ENCODE data around the gene DCAF12L1. TPM values are rescaled to one million over a fixed set of nuclear protein-coding genes. Genes with fewer than 3 reads are reported as not detected.

DCAF12L1 gene
- polyA plus RNA-seq, 1 donor from 2014 or later: not detected

DNA sequence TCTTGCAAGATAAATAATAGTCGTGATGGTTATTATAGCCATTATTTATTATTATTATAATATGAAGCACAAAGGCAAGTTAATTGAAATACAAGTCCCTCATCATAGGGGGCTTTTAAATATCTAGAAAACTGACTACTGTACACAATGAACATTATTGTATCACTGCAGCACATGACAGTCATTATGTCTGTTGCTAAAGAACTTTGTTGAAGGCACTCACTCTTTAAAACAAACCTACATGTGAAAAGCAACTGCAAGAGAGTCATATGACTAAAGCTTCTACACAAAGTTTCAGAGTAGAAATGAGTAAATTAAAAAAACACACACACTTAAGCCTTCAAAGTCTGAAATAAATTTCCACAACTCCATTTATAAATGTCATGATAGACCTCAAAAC lies 23.3 kb upstream of the DCAF12L1 start:
- Histone ChIP-seq H3K9ac (ENCODE audit: low read length) (no peak overlapping the region), H3K4me2 (ENCODE audit: low read length) (no peak overlapping the region), H3K27ac (ENCODE audit: low read length) (no peak overlapping the region), H4K20me1 (ENCODE audit: insufficient read depth) (no peaks in the 10 kb centered on the region), H3F3A (ENCODE audit: insufficient read depth, low read length, poor library complexity, severe bottlenecking) (no peaks in the 10 kb centered on the region), H3K36me3 (ENCODE audit: insufficient read depth, low read length) (no peaks in the 10 kb centered on the region), H3K9me2 (ENCODE audit: insufficient read depth, low read length) (no peaks in the 10 kb centered on the region), H3K27me3 (ENCODE audit: insufficient read depth, low read depth, low read length) (no peaks in the 10 kb centered on the region), H3K79me2 (replicated peaks; ENCODE audit: insufficient read depth, low read length) (no peaks in the 10 kb centered on the region), H3K9me3 (ENCODE audit: low read length) (no peaks in the 10 kb centered on the region), H2AFZ (ENCODE audit: low read depth, low read length) (no peak overlapping the region), H3K4me3 (ENCODE audit: low read length) (no peak overlapping the region)
- TF ChIP-seq TAF1 (IDR thresholded peaks at IDR 0.05; ENCODE audit: low read depth) (no peak), SMC3 (conservative IDR thresholded peaks at IDR 0.05; ENCODE audit: poor library complexity) (no peak), REST (IDR thresholded peaks at IDR 0.05; ENCODE audit: borderline replicate concordance) (no peak), RAD21 (conservative IDR thresholded peaks at IDR 0.05) (no peak), POLR2AphosphoS5 (IDR thresholded peaks at IDR 0.05) (no peak), EP300 (conservative IDR thresholded peaks at IDR 0.05; ENCODE audit: poor library complexity, severe bottlenecking) (no peak), EZH2 (IDR thresholded peaks at IDR 0.05; ENCODE audit: borderline replicate concordance, insufficient read depth, low read length, poor library complexity, severe bottlenecking) (no peak), MXI1 (conservative IDR thresholded peaks at IDR 0.05; ENCODE audit: poor library complexity, severe bottlenecking) (no peak)
- TF ChIP-seq, protein P1, sequence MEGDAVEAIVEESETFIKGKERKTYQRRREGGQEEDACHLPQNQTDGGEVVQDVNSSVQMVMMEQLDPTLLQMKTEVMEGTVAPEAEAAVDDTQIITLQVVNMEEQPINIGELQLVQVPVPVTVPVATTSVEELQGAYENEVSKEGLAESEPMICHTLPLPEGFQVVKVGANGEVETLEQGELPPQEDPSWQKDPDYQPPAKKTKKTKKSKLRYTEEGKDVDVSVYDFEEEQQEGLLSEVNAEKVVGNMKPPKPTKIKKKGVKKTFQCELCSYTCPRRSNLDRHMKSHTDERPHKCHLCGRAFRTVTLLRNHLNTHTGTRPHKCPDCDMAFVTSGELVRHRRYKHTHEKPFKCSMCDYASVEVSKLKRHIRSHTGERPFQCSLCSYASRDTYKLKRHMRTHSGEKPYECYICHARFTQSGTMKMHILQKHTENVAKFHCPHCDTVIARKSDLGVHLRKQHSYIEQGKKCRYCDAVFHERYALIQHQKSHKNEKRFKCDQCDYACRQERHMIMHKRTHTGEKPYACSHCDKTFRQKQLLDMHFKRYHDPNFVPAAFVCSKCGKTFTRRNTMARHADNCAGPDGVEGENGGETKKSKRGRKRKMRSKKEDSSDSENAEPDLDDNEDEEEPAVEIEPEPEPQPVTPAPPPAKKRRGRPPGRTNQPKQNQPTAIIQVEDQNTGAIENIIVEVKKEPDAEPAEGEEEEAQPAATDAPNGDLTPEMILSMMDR (IDR thresholded peaks at IDR 0.05; ENCODE audit: poor library complexity, severe bottlenecking): no peak

GRCh38 chrX:126557151-126557550 lies 4.5 kb upstream of the DCAF12L1 start:
- H2AFZ ChIP-seq (ENCODE audit: low read depth, low read length): no peak overlapping the region
- H3K9me3 ChIP-seq (ENCODE audit: low read length): no peaks in the 10 kb centered on the region
- no peak overlapping the region for H3K4me3 ChIP-seq (ENCODE audit: low read length)
- H3K9me2 ChIP-seq (ENCODE audit: insufficient read depth, low read length): no peaks in the 10 kb centered on the region
- no peak overlapping the region for H3K9ac ChIP-seq (ENCODE audit: low read length)
- TF ChIP-seq SMC3 (conservative IDR thresholded peaks at IDR 0.05; ENCODE audit: poor library complexity) (no peak), MXI1 (conservative IDR thresholded peaks at IDR 0.05; ENCODE audit: poor library complexity, severe bottlenecking) (no peak), EP300 (conservative IDR thresholded peaks at IDR 0.05; ENCODE audit: poor library complexity, severe bottlenecking) (no peak), EZH2 (IDR thresholded peaks at IDR 0.05; ENCODE audit: borderline replicate concordance, insufficient read depth, low read length, poor library complexity, severe bottlenecking) (no peak), TAF1 (IDR thresholded peaks at IDR 0.05; ENCODE audit: low read depth) (no peak), RAD21 (conservative IDR thresholded peaks at IDR 0.05) (no peak), REST (IDR thresholded peaks at IDR 0.05; ENCODE audit: borderline replicate concordance) (no peak), POLR2AphosphoS5 (IDR thresholded peaks at IDR 0.05) (no peak)
- TF ChIP-seq, protein P1 (IDR thresholded peaks at IDR 0.05; ENCODE audit: poor library complexity, severe bottlenecking): no peak
- H3K4me2 ChIP-seq (ENCODE audit: low read length): no peak overlapping the region
- no peaks in the 10 kb centered on the region for H3K79me2 ChIP-seq (replicated peaks; ENCODE audit: insufficient read depth, low read length)
- H3K36me3 ChIP-seq (ENCODE audit: insufficient read depth, low read length): no peaks in the 10 kb centered on the region
- H3K27ac ChIP-seq (ENCODE audit: low read length): no peak overlapping the region
- H3F3A ChIP-seq (ENCODE audit: insufficient read depth, low read length, poor library complexity, severe bottlenecking): no peaks in the 10 kb centered on the region
- H4K20me1 ChIP-seq (ENCODE audit: insufficient read depth): no peaks in the 10 kb centered on the region
- no peaks in the 10 kb centered on the region for H3K27me3 ChIP-seq (ENCODE audit: insufficient read depth, low read depth, low read length)
